ENCODE data around the gene POP4. TPM values are rescaled to one million over a fixed set of nuclear protein-coding genes. Genes with fewer than 3 reads are reported as not detected.

Gene POP4
- total RNA-seq, 1 donor from 2014 or later, result 35.2 TPM

- no peak for ATAC-seq
- no peak for DNase-seq (ENCODE audit: low spot score)
Observed at GRCh38 chr19:29660835-29661234, 54.8 kb downstream of the POP4 start.

GRCh38 chr19:29662278-29662603 lies 56.2 kb downstream of the POP4 start:
- ATAC-seq, result no peak

GRCh38 chr19:29662604-29663404 lies 56.7 kb downstream of the POP4 start:
- ATAC-seq (no peak), DNase-seq (ENCODE audit: low spot score) (peak; percentile 54)

More at GRCh38 chr19:29662278-29662603, 56.2 kb downstream of the POP4 start:
- DNase-seq (ENCODE audit: low spot score), result no peak

GRCh38 chr19:29663861-29664752 lies 58.0 kb downstream of the POP4 start:
- DNase-seq (ENCODE audit: low spot score), result no peak
- no peak for ATAC-seq

GRCh38 chr19:29664753-29665214 lies 58.7 kb downstream of the POP4 start:
- ATAC-seq (peak; percentile 42), DNase-seq (ENCODE audit: low spot score) (no peak)

- DNase-seq (ENCODE audit: low spot score) (peak; percentile 97), ATAC-seq (peak; percentile 89)
Observed at GRCh38 chr19:29665215-29665825, 59.2 kb downstream of the POP4 start, which contains the start of gene PLEKHF1. PLEKHF1 (plus strand) TSS chr19:29665461; CDS start chr19:29673840, 8,379 bp downstream.

- ATAC-seq (peak; percentile 54), DNase-seq (ENCODE audit: low spot score) (peak; percentile 76)
Observed at GRCh38 chr19:29665826-29666577, 59.9 kb downstream of the POP4 start.

Other genes starting within 250 kb of the POP4 start
- not detected for gene VSTM2B, start 80.3 kb upstream of the POP4 start, total RNA-seq
- gene PLEKHF1, start 59.2 kb downstream of the POP4 start, total RNA-seq, result 11.3 TPM
- gene C19orf12, start 109.0 kb downstream of the POP4 start, total RNA-seq, result 52.3 TPM
- 0.20 TPM for gene CCNE1, start 205.7 kb downstream of the POP4 start, total RNA-seq

All from left lobe of liver (tissue), 2 donors.